CD14-positive monocyte (primary cell): Measurements from ENCODE around the gene RPL19. TPM values are rescaled to one million over a fixed set of nuclear protein-coding genes. Genes with fewer than 3 reads are reported as not detected.
A peak's percentile ranks its signal among the peaks of the same experiment; 100 is the strongest.

ENCODE experiments used
- DNase-seq, 3 donors: peaks; one replicate each; pipeline ENCODE4 v3.0.0-alpha.2; 2011 to 2022
- H2AFZ ChIP-seq: 2 replicates; pipeline ENCODE4 v1.6.0; 2012; ENCODE audit warnings: mild to moderate bottlenecking, low read depth, low read length, inconsistent platforms; ENCODE audit not compliant: insufficient read depth, poor library complexity, severe bottlenecking
- H3K27ac ChIP-seq, 2 donors: 1 replicate in 1 of 2; 2 replicates in 1 of 2; pipeline ENCODE4 v1.5.1; 2012 to 2013; ENCODE audit warnings: low read length in 2 of 2, control low read depth in 1 of 2, inconsistent platforms in 1 of 2, low read depth in 1 of 2, mild to moderate bottlenecking in 1 of 2
- H3K27me3 ChIP-seq, 2 donors: one replicate each; pipeline versions ENCODE4 v1.6.0 to v1.6.1; 2011 to 2013; ENCODE audit warnings: low read length in 2 of 2; ENCODE audit not compliant: control insufficient read depth in 2 of 2, insufficient read depth in 2 of 2
- H3K36me3 ChIP-seq, 2 donors: replicated peaks in 1 of 2; 1 replicate in 1 of 2; 2 replicates in 1 of 2; pipeline versions ENCODE4 v1.5.1 to v1.6.1; 2012 to 2013; ENCODE audit warnings: low read length in 2 of 2, control low read depth in 1 of 2, inconsistent platforms in 1 of 2, mild to moderate bottlenecking in 1 of 2; ENCODE audit not compliant: insufficient read depth in 2 of 2, control insufficient read depth in 1 of 2
- H3K4me1 ChIP-seq, 2 donors: 1 replicate in 1 of 2; 2 replicates in 1 of 2; pipeline versions ENCODE4 v1.5.1 to v1.6.1; 2012 to 2013; ENCODE audit warnings: low read length in 2 of 2, control low read depth in 1 of 2, inconsistent platforms in 1 of 2, mild to moderate bottlenecking in 1 of 2, moderate library complexity in 1 of 2; ENCODE audit not compliant: insufficient read depth in 2 of 2, control insufficient read depth in 1 of 2
- H3K4me2 ChIP-seq: replicated peaks from 2 replicates; pipeline ENCODE3; 2012; ENCODE audit warnings: low read length, moderate library complexity, mild to moderate bottlenecking; ENCODE audit not compliant: poor library complexity, severe bottlenecking; ENCODE audit errors: extremely low read depth
- H3K4me3 ChIP-seq, 3 experiments: fragments of 200-600 bp in 1 of 3; sonication (generic) in 1 of 3; replicated peaks in 1 of 3; 1 replicate in 2 of 3; 2 replicates in 1 of 3; pipeline ENCODE4 v1.5.1; 2011 to 2013; ENCODE audit warnings: low read length in 3 of 3, mild to moderate bottlenecking in 3 of 3, control low read depth in 2 of 3, low read depth in 2 of 3, inconsistent platforms in 1 of 3, moderate library complexity in 1 of 3
- H3K79me2 ChIP-seq: 2 replicates; pipeline ENCODE4 v1.6.0; 2012; ENCODE audit warnings: mild to moderate bottlenecking, control low read depth, inconsistent platforms, low read length, moderate library complexity; ENCODE audit not compliant: insufficient read depth
- H3K9ac ChIP-seq: 2 replicates; pipeline ENCODE4 v1.6.0; 2017; ENCODE audit warnings: low read length, mild to moderate bottlenecking; ENCODE audit not compliant: insufficient read depth, poor library complexity, severe bottlenecking
- H3K9me3 ChIP-seq, 2 donors: replicated peaks in 1 of 2; 1 replicate in 1 of 2; 2 replicates in 1 of 2; pipeline versions ENCODE4 v1.5.1 to v1.6.1; 2012 to 2013; ENCODE audit warnings: low read length in 2 of 2, control low read depth in 1 of 2; ENCODE audit not compliant: control insufficient read depth in 1 of 2, insufficient read depth in 1 of 2
- H4K20me1 ChIP-seq: 2 replicates; pipeline ENCODE4 v1.6.0; 2012; ENCODE audit warnings: mild to moderate bottlenecking, low read length, control low read depth, moderate library complexity; ENCODE audit not compliant: insufficient read depth
- H3K27ac Mint-ChIP-seq, 7 donors: one replicate each; pipeline ENCODE4 v1.8.0; 2020; ENCODE audit warnings: mild to moderate bottlenecking in 7 of 7, mixed read lengths in 7 of 7, moderate library complexity in 6 of 7, inconsistent platforms in 2 of 7
- H3K27me3 Mint-ChIP-seq, 3 donors: one replicate each; pipeline ENCODE4 v1.8.0; 2021 to 2022; ENCODE audit warnings: low read depth in 3 of 3, mild to moderate bottlenecking in 3 of 3, mixed read lengths in 3 of 3, moderate library complexity in 3 of 3, inconsistent platforms in 1 of 3
- H3K36me3 Mint-ChIP-seq, 2 donors: one replicate each; pipeline ENCODE4 v1.8.0; 2020; ENCODE audit warnings: mixed read lengths in 2 of 2, inconsistent platforms in 1 of 2, mild to moderate bottlenecking in 1 of 2
- H3K4me1 Mint-ChIP-seq: one replicate; pipeline ENCODE4 v1.8.0; 2020; ENCODE audit warnings: mild to moderate bottlenecking, mixed read lengths
- H3K4me3 Mint-ChIP-seq, 2 donors: one replicate each; pipeline ENCODE4 v1.8.0; 2020; ENCODE audit warnings: mild to moderate bottlenecking in 2 of 2, mixed read lengths in 2 of 2, moderate library complexity in 1 of 2
- H3K9me3 Mint-ChIP-seq, 7 donors: one replicate each; pipeline ENCODE4 v1.8.0; 2020 to 2022; ENCODE audit warnings: mixed read lengths in 7 of 7, mild to moderate bottlenecking in 6 of 7, moderate library complexity in 6 of 7, inconsistent platforms in 2 of 7
- CTCF ChIP-seq: fragments of 200-600 bp; IDR thresholded peaks from one replicate; pipeline ENCODE4 v1.8.0; 2022; ENCODE audit warnings: antibody characterized with exemption, mild to moderate bottlenecking
- WGBS: methylation state at CpG from one replicate; pipeline ENCODE4 v1.1.5; 2013; ENCODE audit warnings: missing lambda C conversion rate; ENCODE audit not compliant: insufficient coverage; 5-methylcytosine and 5-hydroxymethylcytosine counted together
- intact Hi-C, 2 donors: fragments of 100-400 bp; cut with micrococcal nuclease; formaldehyde crosslinking; loops; one replicate each; pipeline versions ENCODE4 v1.15.0 to v1.15.1; 2023
- polyA plus RNA-seq, 3 donors: library from polyadenylated mRNA; depleted of rRNA in 1 of 3; unstranded in 2 of 3; stranded (reverse) in 1 of 3; fragments of 300-500 nt in 2 of 3; fragments of >200 nt in 1 of 3; fragmentation: Illumina TruSeq in 2 of 3; gene quantifications; 1 replicate in 2 of 3; 2 replicates in 1 of 3; pipeline ENCODE4 v1.2.3, GENCODE V29; 2012 to 2021

The RPL19 gene
- polyA plus RNA-seq, 3 donors = 1,069 to 1,809 (median 1,232) TPM

- Histone ChIP-seq H3K4me3 (peak overlapping the region in 1 of 3 experiments; percentile 57), H3K9me3 (peaks cover 0 to 6% of the 10 kb centered on the region in 2 donors), H3K4me2 (peak overlapping the region; percentile 61), H3K9ac (no peak overlapping the region), H3K4me1 (peaks cover 10 to 18% of the 10 kb centered on the region in 2 donors), H3K79me2 (no peaks in the 10 kb centered on the region), H3K27ac (no peak overlapping the region), H3K36me3 (no peaks in the 10 kb centered on the region), H4K20me1 (no peaks in the 10 kb centered on the region), H2AFZ (peak overlapping the region; percentile 41), H3K27me3 (peaks cover 21 to 64% of the 10 kb centered on the region in 2 donors)
- Mint-ChIP-seq H3K27me3 (peaks cover 57 to 73% (median 62%) of the 10 kb centered on the region in 3 donors), H3K4me1 (peaks cover 11% of the 10 kb centered on the region), H3K4me3 (peak overlapping the region; percentile 64 to 89), H3K27ac (no peak overlapping the region), H3K9me3 (peaks cover 0 to 19% (median 7%) of the 10 kb centered on the region in 7 donors), H3K36me3 (peaks cover 3% of the 10 kb centered on the region in 2 donors)
- intact Hi-C loops = no loop called here
- TF ChIP-seq CTCF = no peak
- 6% methylated on average over 21 of the region's 24 CpGs for WGBS
- no peak for DNase-seq
Observed at GRCh38 chr17:39225959-39226683, 26.0 kb downstream of the RPL19 start.

- Mint-ChIP-seq H3K4me1 (peaks cover 24% of the 10 kb centered on the region), H3K27ac (no peak overlapping the region), H3K27me3 (peaks cover 59 to 82% (median 63%) of the 10 kb centered on the region in 3 donors), H3K36me3 (peaks cover 3% of the 10 kb centered on the region in 2 donors), H3K4me3 (peak overlapping the region in 1 of 2 donors; percentile 52), H3K9me3 (peaks cover 0 to 18% (median 7%) of the 10 kb centered on the region in 7 donors)
- peaks cover 0 to 6% of the 10 kb centered on the region in 2 donors for H3K9me3 ChIP-seq
- H3K4me2 ChIP-seq = no peak overlapping the region
- no peaks in the 10 kb centered on the region for H4K20me1 ChIP-seq
- H3K4me3 ChIP-seq = no peak overlapping the region
- DNase-seq = no peak
- peaks cover 21 to 30% of the 10 kb centered on the region in 2 donors for H3K4me1 ChIP-seq
- H3K27me3 ChIP-seq = peaks cover 21 to 73% of the 10 kb centered on the region in 2 donors
- intact Hi-C loops = no loop called here
- H3K79me2 ChIP-seq = no peaks in the 10 kb centered on the region
- H2AFZ ChIP-seq = no peak overlapping the region
- no peaks in the 10 kb centered on the region for H3K36me3 ChIP-seq
- no peak overlapping the region for H3K9ac ChIP-seq
- no CpG with 5 or more reads among the region's 2 CpGs for WGBS
- no peak overlapping the region for H3K27ac ChIP-seq
- TF ChIP-seq CTCF = no peak
Observed at GRCh38 chr17:39227364-39227919, 27.4 kb downstream of the RPL19 start.
